WI38 (cell line): ENCODE data around the gene KLHDC8B.
"Not testable (repeated sequence)": the region's sequence is repeated elsewhere in the genome, so short reads cannot be mapped to it uniquely, and the experiment has no call there.

Experiments used
- H3K4me3 ChIP-seq: 2 replicates; pipeline ENCODE4 v1.5.1; 2011; ENCODE audit warnings: low read depth, mild to moderate bottlenecking, control low read depth, low read length
- CTCF ChIP-seq: IDR thresholded peaks from 2 replicates; pipeline ENCODE4 v1.5.1; 2012; ENCODE audit warnings: low read depth, mild to moderate bottlenecking, control low read depth, low read length

Gene KLHDC8B

GRCh38 chr3:49213998-49214397 is 42.6 kb downstream of the KLHDC8B start:
- H3K4me3 ChIP-seq: no peak overlapping the region
- no peak for TF ChIP-seq CTCF

DNA sequence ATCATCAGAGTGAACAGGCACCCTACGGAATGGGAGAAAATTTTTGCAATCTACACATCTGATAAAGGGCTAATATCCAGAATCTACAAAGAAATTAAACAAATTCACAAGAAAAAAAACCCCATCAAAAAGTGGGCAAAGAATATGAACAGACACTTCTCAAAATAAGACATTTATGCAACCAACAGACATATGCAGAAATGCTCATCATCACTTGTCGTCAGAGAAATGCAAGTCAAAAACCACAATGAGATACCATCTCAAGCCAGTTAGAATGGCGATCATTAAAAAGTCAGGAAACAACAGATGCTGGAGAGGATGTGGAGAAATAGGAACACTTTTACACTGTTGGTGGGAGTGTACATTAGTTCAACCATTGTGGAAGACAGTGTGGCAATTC is 45.3 kb downstream of the KLHDC8B start:
- not testable (repeated sequence) for H3K4me3 ChIP-seq

DNA sequence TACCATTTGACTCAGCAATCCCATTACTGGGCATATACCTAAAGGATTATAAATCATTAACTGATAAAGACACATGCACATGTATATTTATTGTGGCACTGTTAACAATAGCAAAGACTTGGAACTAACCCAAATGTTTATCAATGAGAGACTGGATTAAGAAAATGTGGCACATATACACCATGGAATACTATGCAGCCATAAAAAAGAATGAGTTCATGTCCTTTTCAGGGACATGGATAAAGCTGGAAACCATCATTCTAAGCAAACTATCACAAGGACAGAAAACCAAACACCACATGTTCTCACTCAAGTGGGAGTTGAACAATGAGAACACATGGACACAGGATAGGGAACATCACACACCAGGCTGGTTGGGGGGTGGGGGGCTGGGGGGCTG is 45.7 kb downstream of the KLHDC8B start:
- not testable (repeated sequence) for H3K4me3 ChIP-seq

- TF ChIP-seq CTCF: no peak
- H3K4me3 ChIP-seq: no peak overlapping the region
Measured at GRCh38 chr3:49217688-49218470, 46.5 kb downstream of the KLHDC8B start.

DNA sequence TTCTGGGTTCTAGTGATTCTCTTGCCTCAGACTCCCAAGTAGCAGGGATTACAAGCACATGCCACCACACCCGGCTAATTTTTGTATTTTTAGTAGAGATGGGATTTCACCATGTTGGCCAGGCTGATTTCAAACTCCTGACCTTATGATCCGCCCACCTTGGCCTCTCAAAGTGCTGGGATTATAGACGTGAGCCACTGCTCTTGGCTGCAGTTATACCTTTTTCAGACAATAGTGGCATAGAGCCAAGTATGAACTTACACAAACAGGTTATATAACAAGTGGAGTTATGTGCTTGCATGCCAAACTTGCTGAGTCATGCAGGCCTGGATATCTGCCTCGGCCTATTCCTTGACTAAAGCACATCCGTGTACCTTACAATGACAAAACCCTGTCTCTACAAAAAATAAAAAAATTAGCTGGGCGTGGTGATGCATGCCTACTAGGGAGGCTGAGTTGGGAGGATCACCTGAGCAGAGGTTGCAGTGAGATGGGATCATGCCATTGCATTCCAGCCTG is 47.1 kb downstream of the KLHDC8B start:
- not testable (repeated sequence) for H3K4me3 ChIP-seq

- no peak overlapping the region for H3K4me3 ChIP-seq
- no peak for TF ChIP-seq CTCF
Measured at GRCh38 chr3:49219132-49219531, 47.7 kb downstream of the KLHDC8B start.

DNA sequence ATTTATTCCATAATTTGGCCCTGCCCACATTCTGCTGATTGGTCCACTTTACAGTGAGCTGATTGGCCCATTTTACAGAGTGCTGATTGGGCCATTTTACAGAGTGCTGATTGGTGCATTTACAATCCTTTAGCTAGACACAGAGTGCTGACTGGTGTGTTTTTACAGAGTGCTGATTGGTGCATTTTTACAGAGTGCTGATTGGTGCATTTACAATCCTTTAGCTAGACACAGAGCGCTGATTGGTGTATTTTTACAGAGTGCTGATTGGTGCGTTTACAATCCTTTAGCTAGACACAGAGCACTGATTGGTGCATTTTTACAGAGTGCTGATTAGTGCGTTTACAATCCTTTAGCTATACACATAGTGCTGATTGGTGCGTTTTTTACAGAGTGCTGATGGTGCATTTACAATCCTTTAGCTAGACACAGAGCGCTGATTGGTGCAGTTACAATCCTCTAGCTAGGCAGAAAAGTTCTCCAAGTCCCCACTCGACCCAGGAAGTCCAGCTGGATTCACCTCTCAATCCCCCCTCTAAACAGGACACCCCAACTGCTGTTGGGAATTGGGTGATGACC is 49.7 kb downstream of the KLHDC8B start:
- not testable (repeated sequence) for H3K4me3 ChIP-seq

DNA sequence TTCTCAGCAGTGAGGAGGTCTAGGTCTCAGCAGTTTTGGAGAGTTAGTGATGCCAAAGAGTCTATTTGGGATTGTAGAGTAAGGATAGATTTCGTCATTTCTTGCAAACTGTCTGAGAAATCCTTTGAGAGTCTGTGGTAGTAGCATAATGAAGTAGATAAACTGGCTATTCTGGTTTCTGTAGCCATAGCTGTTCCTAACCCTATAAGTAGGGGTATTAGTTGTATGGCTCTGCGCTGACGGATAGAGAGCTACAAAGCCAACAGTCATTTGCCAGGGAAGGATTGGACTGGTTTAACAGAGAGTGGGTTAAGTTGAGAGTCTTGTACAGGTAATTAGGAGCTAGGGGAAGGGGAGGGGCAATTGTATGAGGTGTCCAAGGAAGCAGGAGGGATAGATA is 50.6 kb downstream of the KLHDC8B start:
- no peak overlapping the region for H3K4me3 ChIP-seq
- no peak for TF ChIP-seq CTCF
